ENCODE data around the gene LRIT3.

Gene LRIT3

GRCh38 chr4:109912706-109913595, 65.0 kb downstream of the LRIT3 start, which contains the start of gene EGF:
TSS of gene EGF (plus strand) at chr4:109912883. CDS start at chr4:109913336, 453 bp downstream.
- DNase-seq: no peak

- DNase-seq: no peak
Observed at GRCh38 chr4:109913596-109914241, 65.8 kb downstream of the LRIT3 start.

- no peak for DNase-seq
Observed at GRCh38 chr4:109914322-109914721, 66.4 kb downstream of the LRIT3 start.

GRCh38 chr4:109915385-109916026, 67.6 kb downstream of the LRIT3 start:
- DNase-seq: no peak

GRCh38 chr4:109916027-109916409, 68.1 kb downstream of the LRIT3 start:
- DNase-seq: no peak

- DNase-seq: no peak
Observed at GRCh38 chr4:109921384-109921808, 73.5 kb downstream of the LRIT3 start.
